GM21515 (cell line): ENCODE measurements around the gene YTHDC2.
"Not testable (repeated sequence)": the region's sequence is repeated elsewhere in the genome, so short reads cannot be mapped to it uniquely, and the experiment has no call there.

Experiments used
- ATAC-seq: cut with Tn5 transposase; IDR thresholded peaks from one replicate; pipeline ENCODE4 v1.9.1; 2021; ENCODE audit not compliant: unreplicated experiment

Gene YTHDC2

DNA sequence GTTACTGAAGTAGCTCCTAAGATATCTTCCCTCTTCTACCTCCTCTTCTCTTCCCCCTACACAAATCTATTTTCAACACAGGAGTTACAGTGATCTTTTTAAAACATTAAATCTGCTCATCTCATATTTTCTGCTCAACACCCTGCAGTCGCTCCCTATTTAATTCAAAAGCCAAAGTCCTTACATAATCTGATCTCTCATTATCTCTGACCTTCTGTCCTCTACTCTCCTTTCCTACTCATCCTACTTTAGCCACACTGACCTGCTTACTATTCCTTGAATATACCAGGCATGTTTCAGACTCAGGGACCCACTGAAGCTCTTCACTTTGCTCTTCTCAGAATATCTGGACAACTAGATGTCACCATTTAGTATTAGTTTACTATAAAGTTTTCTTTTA lies 87.9 kb downstream of the YTHDC2 start:
- no peak for ATAC-seq

DNA sequence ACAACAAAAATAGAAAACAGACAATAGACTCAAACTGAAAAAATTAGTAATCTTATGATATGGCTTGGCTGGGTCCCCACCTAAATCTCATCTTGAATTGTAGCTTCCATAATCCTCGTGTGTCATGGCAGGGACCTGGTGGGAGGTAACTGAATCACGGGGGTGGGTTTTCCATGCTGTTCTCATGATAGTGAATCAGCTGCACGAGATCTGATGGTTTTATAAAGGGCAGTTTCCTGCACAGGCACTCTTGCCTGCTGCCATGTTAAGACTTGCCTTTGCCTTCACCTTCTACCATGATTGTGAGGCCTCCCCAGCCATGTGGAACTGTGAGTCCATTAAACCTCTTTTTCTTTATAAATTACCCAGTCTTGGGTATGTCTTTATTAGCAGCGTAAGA lies 89.8 kb downstream of the YTHDC2 start:
- ATAC-seq: not testable (repeated sequence)

DNA sequence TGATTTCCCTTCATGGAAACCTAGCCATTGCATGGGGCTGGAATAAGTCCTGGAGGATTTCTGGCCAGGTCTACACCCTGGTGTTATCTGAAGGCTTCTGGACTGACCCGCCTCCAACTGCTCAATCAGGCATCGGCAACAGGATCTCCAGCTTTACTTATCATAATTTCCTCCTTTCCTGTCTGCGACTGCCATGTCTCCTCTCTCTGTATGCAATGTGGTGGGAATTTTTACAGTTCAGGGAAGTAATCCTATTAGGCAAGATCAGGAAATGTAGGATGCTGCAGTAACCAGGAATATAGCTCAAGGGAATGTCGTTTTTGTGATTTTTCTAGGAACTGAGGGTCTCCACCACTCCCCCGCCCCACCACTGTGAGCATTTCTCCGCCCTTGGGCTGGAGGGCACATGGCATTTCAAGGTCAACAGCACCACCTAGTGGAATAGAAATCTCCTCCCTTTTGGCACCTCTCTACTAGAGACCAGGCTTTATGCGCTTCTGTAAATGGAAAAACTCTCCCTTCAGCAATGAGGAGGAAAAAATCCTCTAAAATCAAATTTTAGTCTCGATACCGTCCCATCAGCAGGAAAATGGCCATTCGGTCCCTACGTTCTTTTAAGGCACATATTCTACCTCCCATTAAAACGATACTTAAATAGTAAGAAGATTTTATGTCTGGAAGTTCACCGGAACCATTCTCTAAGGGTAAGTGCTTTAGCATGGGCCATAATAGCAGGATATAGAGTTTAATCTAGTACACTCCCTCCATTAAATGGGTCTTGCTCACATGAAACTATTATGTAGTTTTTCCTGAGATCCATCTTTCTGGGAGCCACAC lies 93.0 kb downstream of the YTHDC2 start:
- no peak for ATAC-seq

DNA sequence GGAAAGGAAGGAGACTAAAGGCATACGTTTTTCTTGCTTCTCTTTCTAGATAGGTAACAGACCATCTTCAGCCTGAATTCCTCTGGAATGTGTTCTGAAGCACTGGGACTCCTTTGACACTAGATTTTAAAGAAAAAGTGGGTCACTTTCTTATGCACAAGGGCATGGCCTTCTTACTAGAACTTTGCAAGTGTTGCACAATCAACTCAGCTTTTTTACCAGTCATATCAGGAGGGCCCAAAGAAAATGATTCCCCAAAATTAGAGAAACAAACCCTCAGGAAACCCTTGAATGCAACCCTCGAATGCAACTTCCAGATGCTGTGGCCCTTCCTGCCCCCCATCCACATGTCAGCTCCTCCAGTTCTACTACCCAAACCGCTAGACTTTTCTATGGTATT lies 93.9 kb downstream of the YTHDC2 start:
- ATAC-seq: no peak

DNA sequence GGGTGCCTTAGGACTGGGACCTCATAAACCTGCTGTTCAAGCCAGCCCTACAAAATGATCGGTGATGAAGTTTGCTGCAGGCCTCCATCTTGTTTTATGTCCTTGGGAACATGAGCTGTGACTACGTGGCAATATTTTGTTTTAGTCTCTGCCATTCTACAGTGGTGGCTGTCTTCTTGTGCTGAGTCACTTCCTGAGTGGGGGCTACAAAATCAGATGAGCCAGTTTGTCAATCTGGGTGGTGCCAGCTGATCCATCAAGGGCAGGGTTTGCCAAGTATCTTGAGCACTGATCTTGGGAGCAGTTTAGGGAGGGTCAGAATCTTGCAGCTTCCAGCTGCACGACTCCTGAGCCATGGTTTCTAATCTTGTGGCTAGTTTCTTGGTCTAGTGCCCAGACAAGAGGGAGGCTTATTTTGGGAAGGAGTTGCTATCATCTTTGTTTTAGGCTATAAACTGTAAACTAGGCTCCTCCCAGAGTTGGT lies 94.7 kb downstream of the YTHDC2 start:
- no peak for ATAC-seq

DNA sequence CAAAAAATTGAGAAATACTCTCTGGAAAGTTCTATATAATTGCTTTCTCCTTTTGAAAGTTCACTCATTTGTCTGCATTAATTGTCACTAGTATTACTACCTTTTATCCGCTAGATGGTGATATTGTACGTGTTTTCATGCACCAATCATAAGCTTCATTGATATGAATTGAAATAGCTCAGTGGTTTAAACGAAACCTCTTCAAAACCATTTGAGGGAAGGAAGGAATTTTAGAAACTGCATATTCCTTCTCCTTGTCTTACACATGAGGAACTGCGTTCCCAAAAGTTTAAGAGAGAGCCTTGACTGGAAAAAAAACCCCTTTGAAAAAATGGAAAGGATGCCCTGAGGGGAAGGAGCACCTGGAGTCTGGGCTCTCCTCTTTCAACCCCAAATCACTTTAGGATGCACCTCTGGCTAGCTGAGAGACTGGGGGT lies 98.6 kb downstream of the YTHDC2 start:
- peak; percentile 88 for ATAC-seq

- no peak for ATAC-seq
These were observed 100.7 kb downstream of the YTHDC2 start for GRCh38 chr5:113614191-113614590.

GRCh38 chr5:113615708-113616107 lies 102.2 kb downstream of the YTHDC2 start:
- no peak for ATAC-seq

- ATAC-seq: no peak
These were observed 103.8 kb downstream of the YTHDC2 start for GRCh38 chr5:113617191-113617796.

DNA sequence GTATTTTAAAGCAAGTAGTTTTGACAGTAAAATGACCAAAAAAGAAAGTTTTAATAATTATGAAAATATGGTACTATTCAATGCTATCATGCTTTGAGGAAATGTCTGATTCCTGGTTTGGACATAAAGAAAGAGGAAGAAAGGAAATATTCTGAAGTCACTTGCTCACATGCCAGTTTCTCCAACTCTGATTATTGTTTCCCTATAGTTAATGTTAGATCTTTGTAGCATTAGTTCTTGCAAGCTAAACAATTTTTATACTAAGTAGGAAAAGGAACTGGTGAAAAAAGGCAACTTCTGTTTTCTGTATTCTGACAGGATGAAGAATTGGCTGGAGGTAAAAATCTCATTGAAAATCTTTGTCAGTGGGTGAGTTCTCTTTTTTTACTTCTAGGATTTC lies 119.5 kb downstream of the YTHDC2 start:
- no peak for ATAC-seq

GRCh38 chr5:113634957-113635356 lies 121.5 kb downstream of the YTHDC2 start:
- no peak for ATAC-seq

DNA sequence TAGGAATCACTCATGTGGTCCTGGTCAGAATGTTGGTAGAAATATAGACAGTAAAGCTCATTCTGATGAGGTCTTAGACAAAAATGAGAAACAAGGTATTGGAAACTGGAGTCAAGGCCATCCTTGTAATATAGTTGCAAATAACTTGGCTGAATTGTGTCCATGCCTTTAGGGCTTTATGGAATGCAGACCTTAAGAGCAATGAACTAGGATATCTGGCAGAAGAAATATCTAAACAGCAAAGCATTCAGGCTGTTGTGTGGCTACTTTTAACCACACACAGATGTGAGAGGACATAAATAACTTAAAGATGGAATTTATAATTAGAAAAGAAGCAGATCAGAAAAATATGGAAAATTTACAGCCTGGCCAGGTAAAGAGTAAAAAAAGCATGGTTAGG lies 128.2 kb downstream of the YTHDC2 start:
- no peak for ATAC-seq
